Measurements from ENCODE around the gene CREB3L2.

The CREB3L2 gene

GRCh38 chr7:137953043-137953664, 48.7 kb downstream of the CREB3L2 start (continued):
- 0 out of 2 replicates have a peak, but pooled peaks have one; percentile 34 for TF ChIP-seq PRDM1 (tag by site-specific recombination; IDR thresholded peaks at IDR 0.05)
- TF ChIP-seq GLIS1 (tag by site-specific recombination; IDR thresholded peaks at IDR 0.05): peak; percentile 68
- TF ChIP-seq ZNF362 (tag by site-specific recombination; IDR thresholded peaks at IDR 0.05): no peak
- TF ChIP-seq INSM2 (tag by site-specific recombination; IDR thresholded peaks at IDR 0.05): peak; percentile 84
- no peak for TF ChIP-seq ZNF366 (tag by site-specific recombination; conservative IDR thresholded peaks at IDR 0.05)
- no peak for TF ChIP-seq ZNF157 (tag by site-specific recombination; IDR thresholded peaks at IDR 0.05)
- TF ChIP-seq ZNF488 (tag by site-specific recombination; IDR thresholded peaks at IDR 0.05): no peak
- TF ChIP-seq ZNF394 (tag by site-specific recombination; IDR thresholded peaks at IDR 0.05; ENCODE audit: borderline replicate concordance): peak; percentile 88
- TF ChIP-seq ZIC2 (tag by site-specific recombination; IDR thresholded peaks at IDR 0.05): peak; percentile 41; the same call in 1 of the 2 replicates

GRCh38 chr7:137952426-137952805, 49.5 kb downstream of the CREB3L2 start:
- ChIA-PET POLR2A (no interaction called here), CTCF (interaction anchor here (0.7 kb wide), 1 partner anchor 48 kb away, joined by 3 read pairs; no protein-coding TSS in a partner anchor)
- no peaks in the 10 kb centered on the region for H3K9me3 ChIP-seq (ENCODE audit: control insufficient read depth, insufficient read depth, low read depth, low read length)
- H3K27ac ChIP-seq (ENCODE audit: extremely low read depth, low read depth, low read length): no peak overlapping the region
- TF ChIP-seq KLF1 (tag by site-specific recombination; IDR thresholded peaks at IDR 0.05) (peak; percentile 44; the same call in 1 of the 2 replicates), ZNF658 (tag by site-specific recombination; IDR thresholded peaks at IDR 0.05) (no peak)
- 0 out of 2 replicates have a peak, but pooled peaks cover 4% of the 10 kb centered on the region for H3K4me1 ChIP-seq (ENCODE audit: control insufficient read depth, insufficient read depth, low read length)
- no peaks in the 10 kb centered on the region for H3K36me3 ChIP-seq (ENCODE audit: control insufficient read depth in 2 of 2, insufficient read depth in 1 of 2, low read length in 2 of 2)
- no peak overlapping the region for H3K4me3 ChIP-seq (ENCODE audit: low read depth, low read length)

GRCh38 chr7:137951700-137952425, 50.0 kb downstream of the CREB3L2 start:
- no peaks in the 10 kb centered on the region for H3K9me3 ChIP-seq (ENCODE audit: control insufficient read depth, insufficient read depth, low read depth, low read length)
- POLR2A ChIA-PET: no interaction called here
- TF ChIP-seq ZNF175 (tag by site-specific recombination; IDR thresholded peaks at IDR 0.05) (no peak), REPIN1 (tag by site-specific recombination; IDR thresholded peaks at IDR 0.05; ENCODE audit: low read depth) (no peak)
- no peak overlapping the region for H3K27ac ChIP-seq (ENCODE audit: extremely low read depth, low read depth, low read length)
- CTCF ChIA-PET: interaction anchor here (0.7 to 2.0 kb wide), 2 partner anchors 56 to 787 kb away, joined by 3 to 7 read pairs; no protein-coding TSS in a partner anchor
- H3K4me1 ChIP-seq (ENCODE audit: control insufficient read depth, insufficient read depth, low read length): 0 out of 2 replicates have a peak, but pooled peaks cover 4% of the 10 kb centered on the region
- H3K4me3 ChIP-seq (ENCODE audit: low read depth, low read length): no peak overlapping the region
- no peaks in the 10 kb centered on the region for H3K36me3 ChIP-seq (ENCODE audit: control insufficient read depth in 2 of 2, insufficient read depth in 1 of 2, low read length in 2 of 2)

- Histone ChIP-seq H3K36me3 (ENCODE audit: control insufficient read depth in 2 of 2, insufficient read depth in 1 of 2, low read length in 2 of 2) (no peaks in the 10 kb centered on the region), H3K4me1 (ENCODE audit: control insufficient read depth, insufficient read depth, low read length) (0 out of 2 replicates have a peak, but pooled peaks cover 4% of the 10 kb centered on the region)
Measured at GRCh38 chr7:137950967-137951366, 50.9 kb downstream of the CREB3L2 start.

More at GRCh38 chr7:137950967-137951366, 50.9 kb downstream of the CREB3L2 start:
- no peaks in the 10 kb centered on the region for H3K9me3 ChIP-seq (ENCODE audit: control insufficient read depth, insufficient read depth, low read depth, low read length)
- CTCF ChIA-PET: interaction anchor here (0.7 to 2.0 kb wide), 3 partner anchors 47 to 788 kb away, joined by 3 to 7 read pairs (median 4); no protein-coding TSS in a partner anchor
- TF ChIP-seq ZNF148 (tag by site-specific recombination; IDR thresholded peaks at IDR 0.05; ENCODE audit: borderline replicate concordance) (no peak), FEZF1 (tag by site-specific recombination; IDR thresholded peaks at IDR 0.05) (peak; percentile 84), GLIS1 (tag by site-specific recombination; IDR thresholded peaks at IDR 0.05) (no peak), ZBTB8A (tag by site-specific recombination; IDR thresholded peaks at IDR 0.05) (peak; percentile 54), ZNF529 (tag by site-specific recombination; IDR thresholded peaks at IDR 0.05; ENCODE audit: insufficient replicate concordance) (no peak), ZNF776 (tag by site-specific recombination; IDR thresholded peaks at IDR 0.05; ENCODE audit: borderline replicate concordance) (no peak), ZNF184 (tag by site-specific recombination; IDR thresholded peaks at IDR 0.05) (no peak), ZNF677 (tag by site-specific recombination; IDR thresholded peaks at IDR 0.05) (no peak)
- H3K27ac ChIP-seq (ENCODE audit: extremely low read depth, low read depth, low read length): no peak overlapping the region
- POLR2A ChIA-PET: no interaction called here
- no peak overlapping the region for H3K4me3 ChIP-seq (ENCODE audit: low read depth, low read length)
